Suprapubic skin (tissue), 4 donors: ENCODE measurements around the gene LIPA.

Experiments
- CTCF ChIP-seq, 2 donors: fragments of 200-600 bp in 1 of 2; fragments of 450-650 bp in 1 of 2; sonication (generic) in 1 of 2; IDR thresholded peaks; one replicate each; pipeline ENCODE4 v1.5.1; 2016 to 2019; ENCODE audit warnings: antibody characterized with exemption in 2 of 2, mild to moderate bottlenecking in 1 of 2, moderate library complexity in 1 of 2
- EP300 ChIP-seq: sonication (generic); formaldehyde crosslinking; IDR thresholded peaks from one replicate; pipeline ENCODE4 v1.6.1; 2017; ENCODE audit warnings: antibody characterized with exemption
- POLR2A ChIP-seq, 2 donors: fragments of 450-650 bp; IDR thresholded peaks; one replicate each; pipeline ENCODE4 v1.6.1; 2017; ENCODE audit warnings: antibody characterized with exemption in 2 of 2, mild to moderate bottlenecking in 2 of 2, moderate library complexity in 2 of 2
- POLR2AphosphoS5 ChIP-seq, 3 donors: sonication (generic); formaldehyde crosslinking; IDR thresholded peaks; one replicate each; pipeline ENCODE4 v1.6.1; 2017; ENCODE audit warnings: antibody characterized with exemption in 3 of 3

- TF ChIP-seq CTCF (IDR thresholded peaks at IDR 0.05) (no peak), POLR2AphosphoS5 (IDR thresholded peaks at IDR 0.05) (no peak), EP300 (no peak), POLR2A (IDR thresholded peaks at IDR 0.05) (no peak)
Measured at GRCh38 chr10:89206402-89207180, 45.0 kb downstream of the LIPA start.
